Hepatocyte (in vitro differentiated cells): ENCODE data around the gene ALDH1A2. TPM values are rescaled to one million over a fixed set of nuclear protein-coding genes. Genes with fewer than 3 reads are reported as not detected.

Experiments
- DNase-seq: peaks from one replicate; pipeline ENCODE4 v3.0.0-alpha.2; 2016; ENCODE audit warnings: low spot score
- H2AFZ ChIP-seq: fragments of 200-600 bp; sonication (generic); 2 replicates; pipeline ENCODE4 v1.6.0; 2016; ENCODE audit warnings: antibody characterized with exemption, mild to moderate bottlenecking
- H3K27ac ChIP-seq: fragments of 200-600 bp; sonication (generic); 2 replicates; pipeline ENCODE4 v1.5.1; 2016; ENCODE audit warnings: mild to moderate bottlenecking
- H3K27me3 ChIP-seq: fragments of 200-600 bp; sonication (generic); 2 replicates; pipeline ENCODE4 v1.6.1; 2016
- H3K36me3 ChIP-seq: fragments of 200-600 bp; sonication (generic); replicated peaks from 2 replicates; pipeline ENCODE4 v1.5.1; 2016; ENCODE audit warnings: low read depth; ENCODE audit not compliant: insufficient read depth
- H3K4me1 ChIP-seq: fragments of 200-600 bp; sonication (generic); 2 replicates; pipeline ENCODE4 v1.5.1; 2016; ENCODE audit warnings: mild to moderate bottlenecking, moderate library complexity; ENCODE audit not compliant: insufficient read depth
- H3K4me2 ChIP-seq: fragments of 200-600 bp; sonication (generic); 2 replicates; pipeline ENCODE4 v1.6.0; 2016
- H3K4me3 ChIP-seq: fragments of 200-600 bp; sonication (generic); 2 replicates; pipeline ENCODE4 v1.5.1; 2016; ENCODE audit warnings: mild to moderate bottlenecking
- H3K79me2 ChIP-seq: fragments of 200-600 bp; sonication (generic); 2 replicates; pipeline ENCODE4 v1.6.0; 2017; ENCODE audit warnings: mild to moderate bottlenecking
- H3K9me2 ChIP-seq: fragments of 200-600 bp; sonication (generic); replicated peaks from 2 replicates; pipeline ENCODE4 v1.6.0; 2017; ENCODE audit warnings: mild to moderate bottlenecking; ENCODE audit not compliant: insufficient read depth
- H3K9me3 ChIP-seq: fragments of 200-600 bp; sonication (generic); 2 replicates; pipeline ENCODE4 v1.5.1; 2016; ENCODE audit warnings: low read depth, mild to moderate bottlenecking
- H4K20me1 ChIP-seq: fragments of 200-600 bp; sonication (generic); 2 replicates; pipeline ENCODE4 v1.6.0; 2016; ENCODE audit warnings: mild to moderate bottlenecking; ENCODE audit not compliant: insufficient read depth, poor library complexity, severe bottlenecking
- EZH2 ChIP-seq: fragments of 200-600 bp; sonication (generic); IDR thresholded peaks from 2 replicates; pipeline ENCODE4 v1.6.1; 2016; ENCODE audit warnings: antibody characterized with exemption, mild to moderate bottlenecking, borderline replicate concordance
- EZH2phosphoT487 ChIP-seq: fragments of 200-600 bp; sonication (generic); IDR thresholded peaks from one replicate; pipeline ENCODE4 v1.6.1; 2018; ENCODE audit warnings: antibody characterized with exemption, mild to moderate bottlenecking, low read depth, moderate library complexity; ENCODE audit not compliant: unreplicated experiment, severe bottlenecking
- whole genome bisulfite sequencing: methylation state at CpG from one replicate; pipeline ENCODE4 v1.1.6; 2016; ENCODE audit warnings: low lambda C conversion rate; ENCODE audit errors: missing lambda C conversion rate; 5-methylcytosine and 5-hydroxymethylcytosine counted together
- polyA plus RNA-seq: library from polyadenylated mRNA; unstranded; fragments of >200 nt; fragmentation: Nextera tagmentation; extraction: Ambion mirVana; gene quantifications from 2 replicates; pipeline ENCODE4 v1.2.1, GENCODE V29; 2016
- total RNA-seq: library from RNA; depleted of rRNA; stranded (reverse); fragments of >200 nt; gene quantifications from 2 replicates; pipeline ENCODE4 v1.2.3, GENCODE V29; 2014
- TF ChIP-seq, protein P1 (sequence below): fragments of 200-600 bp; sonication (generic); IDR thresholded peaks from 2 replicates; pipeline ENCODE4 v1.5.1; 2016; ENCODE audit warnings: antibody characterized with exemption, mild to moderate bottlenecking; ENCODE audit not compliant: poor library complexity

Gene ALDH1A2
- total and polyA plus RNA-seq, 2 experiments from 2014 or later, result 3.0 to 7.3 TPM

DNA sequence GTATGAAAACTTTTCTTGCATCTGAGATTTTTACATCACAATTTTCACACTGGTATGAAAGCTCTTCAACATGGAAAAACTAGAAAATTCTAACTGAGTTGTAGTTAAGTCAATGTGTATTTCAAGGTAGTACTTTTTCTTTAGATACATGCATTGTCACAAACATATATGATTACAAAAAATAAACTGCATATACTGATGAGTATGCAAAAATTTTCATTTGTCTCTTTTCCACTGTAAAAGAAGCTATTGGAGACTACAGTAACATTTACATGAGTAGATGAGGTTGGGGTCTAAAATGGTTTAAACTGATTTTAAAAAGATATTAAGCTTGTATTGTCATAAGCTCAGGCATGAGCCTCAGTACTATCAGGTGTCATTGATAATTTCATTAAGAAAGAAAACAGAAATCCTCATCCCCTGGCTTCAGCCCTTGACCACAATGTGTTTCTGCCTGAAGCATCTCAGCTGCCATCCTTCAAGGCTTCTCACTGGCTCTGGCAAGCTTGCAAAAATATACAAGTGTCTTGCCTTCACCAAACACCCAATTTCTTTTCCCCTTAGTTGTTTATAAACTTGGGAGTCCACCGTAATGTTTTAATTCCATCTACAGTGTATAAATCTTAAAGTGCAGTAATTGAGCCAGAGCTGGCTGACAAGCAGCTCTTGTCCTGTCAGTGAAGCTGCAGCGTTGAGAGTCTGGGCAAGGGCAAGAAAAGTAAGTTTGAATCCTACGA lies 71.9 kb downstream of the ALDH1A2 start:
- no peaks in the 10 kb centered on the region for H3K36me3 ChIP-seq
- H3K9me3 ChIP-seq, result no peaks in the 10 kb centered on the region
- no peaks in the 10 kb centered on the region for H3K79me2 ChIP-seq
- TF ChIP-seq EZH2phosphoT487, result no peak
- TF ChIP-seq, protein P1, sequence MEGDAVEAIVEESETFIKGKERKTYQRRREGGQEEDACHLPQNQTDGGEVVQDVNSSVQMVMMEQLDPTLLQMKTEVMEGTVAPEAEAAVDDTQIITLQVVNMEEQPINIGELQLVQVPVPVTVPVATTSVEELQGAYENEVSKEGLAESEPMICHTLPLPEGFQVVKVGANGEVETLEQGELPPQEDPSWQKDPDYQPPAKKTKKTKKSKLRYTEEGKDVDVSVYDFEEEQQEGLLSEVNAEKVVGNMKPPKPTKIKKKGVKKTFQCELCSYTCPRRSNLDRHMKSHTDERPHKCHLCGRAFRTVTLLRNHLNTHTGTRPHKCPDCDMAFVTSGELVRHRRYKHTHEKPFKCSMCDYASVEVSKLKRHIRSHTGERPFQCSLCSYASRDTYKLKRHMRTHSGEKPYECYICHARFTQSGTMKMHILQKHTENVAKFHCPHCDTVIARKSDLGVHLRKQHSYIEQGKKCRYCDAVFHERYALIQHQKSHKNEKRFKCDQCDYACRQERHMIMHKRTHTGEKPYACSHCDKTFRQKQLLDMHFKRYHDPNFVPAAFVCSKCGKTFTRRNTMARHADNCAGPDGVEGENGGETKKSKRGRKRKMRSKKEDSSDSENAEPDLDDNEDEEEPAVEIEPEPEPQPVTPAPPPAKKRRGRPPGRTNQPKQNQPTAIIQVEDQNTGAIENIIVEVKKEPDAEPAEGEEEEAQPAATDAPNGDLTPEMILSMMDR, result no peak
- no peak for TF ChIP-seq EZH2
- H3K4me2 ChIP-seq, result peak overlapping the region; percentile 30
- no peak overlapping the region for H3K27ac ChIP-seq
- no peaks in the 10 kb centered on the region for H3K9me2 ChIP-seq
- H2AFZ ChIP-seq, result no peak overlapping the region
- no peaks in the 10 kb centered on the region for H3K27me3 ChIP-seq
- H4K20me1 ChIP-seq, result no peaks in the 10 kb centered on the region
- no peak overlapping the region for H3K4me3 ChIP-seq
- WGBS, result 40% methylated on average over 3 of the region's 3 CpGs
- peaks cover 8% of the 10 kb centered on the region for H3K4me1 ChIP-seq
- no peak for DNase-seq

- H3K27ac ChIP-seq, result no peak overlapping the region
- TF ChIP-seq, protein P1, result no peak
- TF ChIP-seq EZH2phosphoT487, result no peak
- no peak for TF ChIP-seq EZH2
- peaks cover 8% of the 10 kb centered on the region for H3K4me1 ChIP-seq
- H2AFZ ChIP-seq, result no peak overlapping the region
- no peak overlapping the region for H3K4me3 ChIP-seq
- no peaks in the 10 kb centered on the region for H3K9me3 ChIP-seq
- H3K36me3 ChIP-seq, result no peaks in the 10 kb centered on the region
- H3K9me2 ChIP-seq, result no peaks in the 10 kb centered on the region
- no peak overlapping the region for H3K4me2 ChIP-seq
- DNase-seq, result no peak
- 79% methylated on average over 6 of the region's 6 CpGs for WGBS
- no peaks in the 10 kb centered on the region for H3K27me3 ChIP-seq
- H4K20me1 ChIP-seq, result no peaks in the 10 kb centered on the region
- H3K79me2 ChIP-seq, result no peaks in the 10 kb centered on the region
Measured at GRCh38 chr15:57992761-57993355, 72.7 kb downstream of the ALDH1A2 start.

GRCh38 chr15:57973534-57973933 lies 92.0 kb downstream of the ALDH1A2 start:
- H3K4me2 ChIP-seq, result no peak overlapping the region
- H3K9me3 ChIP-seq, result no peaks in the 10 kb centered on the region
- H3K27me3 ChIP-seq, result no peaks in the 10 kb centered on the region
- H4K20me1 ChIP-seq, result no peaks in the 10 kb centered on the region
- no peaks in the 10 kb centered on the region for H3K36me3 ChIP-seq
- TF ChIP-seq EZH2 (no peak), EZH2phosphoT487 (no peak)
- TF ChIP-seq, protein P1, result no peak
- no peak overlapping the region for H2AFZ ChIP-seq
- H3K79me2 ChIP-seq, result no peaks in the 10 kb centered on the region
- WGBS, result 76% methylated on average over 3 of the region's 3 CpGs
- H3K27ac ChIP-seq, result no peak overlapping the region
- no peak for DNase-seq
- H3K4me1 ChIP-seq, result no peaks in the 10 kb centered on the region
- H3K9me2 ChIP-seq, result no peaks in the 10 kb centered on the region
- no peak overlapping the region for H3K4me3 ChIP-seq
